HepG2 (cell line): Measurements from ENCODE around the gene GUCY2D. TPM values are rescaled to one million over a fixed set of nuclear protein-coding genes. Genes with fewer than 3 reads are reported as not detected.
A peak's percentile ranks its signal among the peaks of the same experiment; 100 is the strongest.

Source experiments
- ATAC-seq: fragments of 200-7000 bp; cut with Tn5 transposase; 3 replicates; pipeline ENCODE4 v1.9.1; 2020; ENCODE audit warnings: mild to moderate bottlenecking, moderate library complexity
- BruUV-seq: library from RNA; stranded (reverse); fragments of 400-500 nt; replicated peaks from 2 replicates; lab custom pipeline; 2021; lab: Mats Ljungman, UMichigan
- CTCF ChIA-PET: fragments of 300-600 bp; formaldehyde crosslinking; extraction: SDS; loops from one replicate; lab custom pipeline; 2021; ENCODE audit warnings: low total read pairs, inconsistent platforms, low intra/inter-chr PET ratio; lab: Yijun Ruan, JAX
- POLR2A ChIA-PET: fragments of 350-600 bp; sonication (Branson Sonifier 250); formaldehyde crosslinking; loops from one replicate; lab custom pipeline; 2020; ENCODE audit warnings: antibody characterized with exemption, inconsistent platforms; lab: Yijun Ruan, JAX
- DNase-seq: peaks from one replicate; pipeline ENCODE4 v3.0.0-alpha.2; 2015; ENCODE audit warnings: low spot score
- FAIRE-seq: peaks from 3 replicates; lab custom pipeline; 2011; peaks lifted over from hg19 to GRCh38; lab: Jason Lieb, UNC
- H2AFZ ChIP-seq: one replicate; pipeline ENCODE4 v1.6.1; 2011; ENCODE audit warnings: low read length, inconsistent platforms
- H3K27ac ChIP-seq: fragments of 300-600 bp; 3 replicates; pipeline ENCODE4 v1.8.0; 2011; ENCODE audit warnings: mixed run types, mild to moderate bottlenecking, mixed read lengths, low read length, inconsistent platforms; ENCODE audit not compliant: insufficient read depth; ENCODE audit errors: extremely low read length
- H3K27me3 ChIP-seq, 2 experiments: fragments of 200-600 bp in 1 of 2; 2 replicates in 1 of 2; 3 replicates in 1 of 2; pipeline versions ENCODE4 v1.6.0 to v1.8.0; 2011; ENCODE audit warnings: low read length in 2 of 2, mild to moderate bottlenecking in 2 of 2, moderate library complexity in 2 of 2, inconsistent platforms in 1 of 2; ENCODE audit not compliant: insufficient read depth in 2 of 2, control insufficient read depth in 1 of 2
- H3K36me3 ChIP-seq, 2 experiments: fragments of 200-600 bp in 1 of 2; replicated peaks in 1 of 2; 2 replicates in 1 of 2; 3 replicates in 1 of 2; pipeline versions ENCODE4 v1.5.1 to v1.8.0; 2011; ENCODE audit warnings: low read length in 2 of 2, inconsistent platforms in 1 of 2; ENCODE audit not compliant: insufficient read depth in 2 of 2, control insufficient read depth in 1 of 2
- H3K4me1 ChIP-seq: 2 replicates; pipeline ENCODE4 v1.5.1; 2012; ENCODE audit warnings: low read length, inconsistent platforms; ENCODE audit not compliant: insufficient read depth
- H3K4me2 ChIP-seq: 2 replicates; pipeline ENCODE4 v1.6.0; 2011; ENCODE audit warnings: low read depth, low read length, inconsistent platforms
- H3K4me3 ChIP-seq, 3 experiments: fragments of 200-600 bp in 1 of 3; sonication (generic), shearing (Covaris generic) in 1 of 3; replicated peaks in 1 of 3; 2 replicates each; pipeline ENCODE4 v1.5.1; 2011 to 2016; ENCODE audit warnings: low read length in 3 of 3, inconsistent platforms in 2 of 3, low read depth in 2 of 3, mild to moderate bottlenecking in 2 of 3, control low read depth in 1 of 3, mixed read lengths in 1 of 3; ENCODE audit not compliant: insufficient read depth in 1 of 3
- H3K79me2 ChIP-seq: one replicate; pipeline ENCODE4 v1.6.1; 2011; ENCODE audit warnings: low read length, inconsistent platforms; ENCODE audit not compliant: insufficient read depth
- H3K9ac ChIP-seq: 2 replicates; pipeline ENCODE4 v1.6.0; 2011; ENCODE audit warnings: mild to moderate bottlenecking, low read depth, low read length, inconsistent platforms; ENCODE audit not compliant: insufficient read depth
- H3K9me3 ChIP-seq: 2 replicates; pipeline ENCODE4 v1.5.1; 2012; ENCODE audit warnings: mild to moderate bottlenecking, low read length
- H4K20me1 ChIP-seq: 2 replicates; pipeline ENCODE4 v1.6.0; 2011; ENCODE audit warnings: inconsistent platforms, mild to moderate bottlenecking, low read length, moderate library complexity; ENCODE audit not compliant: insufficient read depth
- BRD4 ChIP-seq: sonication (generic); formaldehyde crosslinking; IDR thresholded peaks from 2 replicates; pipeline ENCODE4 v1.4.0; 2020; ENCODE audit warnings: missing genetic modification reagents
- EHMT2 ChIP-seq: fragments of 200-600 bp; sonication (generic); IDR thresholded peaks from 2 replicates; pipeline ENCODE4 v1.7.0; 2017; ENCODE audit warnings: antibody characterized with exemption, low read depth, low read length, borderline replicate concordance
- EP300 ChIP-seq, 3 experiments: sonication (generic) in 1 of 3; formaldehyde crosslinking in 1 of 3; IDR thresholded peaks; 2 replicates each; pipeline versions ENCODE4 v1.5.1 to v1.6.1; 2011 to 2020; ENCODE audit warnings: low read depth in 2 of 3, low read length in 2 of 3, borderline replicate concordance in 1 of 3, improper control_type of control experiment in 1 of 3, mild to moderate bottlenecking in 1 of 3, missing genetic modification reagents in 1 of 3, moderate library complexity in 1 of 3
- KDM3A ChIP-seq: IDR thresholded peaks from 2 replicates; pipeline ENCODE4 v1.6.1; 2018; ENCODE audit warnings: low read depth, missing compliant biosample characterization
- MIER3 ChIP-seq: IDR thresholded peaks from 2 replicates; pipeline ENCODE4 v1.6.1; 2016; ENCODE audit warnings: missing compliant biosample characterization, borderline replicate concordance
- NR2F2 ChIP-seq: IDR thresholded peaks from 2 replicates; pipeline ENCODE4 v1.6.1; 2012; ENCODE audit warnings: low read depth, inconsistent platforms, borderline replicate concordance
- NR2F6 ChIP-seq, 2 experiments: IDR thresholded peaks; 2 replicates each; pipeline ENCODE4 v1.6.1; 2016; ENCODE audit warnings: antibody characterized with exemption in 1 of 2, mild to moderate bottlenecking in 1 of 2
- PHF21A ChIP-seq: sonication (generic); formaldehyde crosslinking; IDR thresholded peaks from 2 replicates; pipeline ENCODE4 v1.5.0; 2020; ENCODE audit warnings: mild to moderate bottlenecking, missing genetic modification reagents
- SALL1 ChIP-seq: sonication (generic); formaldehyde crosslinking; IDR thresholded peaks from 2 replicates; pipeline ENCODE4 v1.8.0; 2022; ENCODE audit warnings: mild to moderate bottlenecking, missing genetic modification reagents
- SIN3B ChIP-seq: fragments of 150-350 bp; IDR thresholded peaks from 2 replicates; pipeline ENCODE4 v1.6.1; 2014; ENCODE audit warnings: low read length
- SMAD1 ChIP-seq: sonication (generic); formaldehyde crosslinking; IDR thresholded peaks from 2 replicates; pipeline ENCODE4 v1.4.0; 2020; ENCODE audit warnings: missing genetic modification reagents, low read depth, mild to moderate bottlenecking, borderline replicate concordance
- SYNCRIP ChIP-seq: fragments of 200-400 bp; formaldehyde crosslinking; IDR thresholded peaks from 2 replicates; pipeline ENCODE4 v1.6.1; 2018; ENCODE audit warnings: mild to moderate bottlenecking, low read depth, low read length; ENCODE audit not compliant: insufficient read depth
- ZMAT5 ChIP-seq: sonication (generic); formaldehyde crosslinking; IDR thresholded peaks from 2 replicates; pipeline ENCODE4 v1.5.0; 2020; ENCODE audit warnings: mild to moderate bottlenecking, low read depth, missing genetic modification reagents, borderline replicate concordance
- ZNF468 ChIP-seq: sonication (generic); formaldehyde crosslinking; IDR thresholded peaks from 2 replicates; pipeline ENCODE4 v1.8.0; 2022; ENCODE audit warnings: mild to moderate bottlenecking, moderate library complexity, missing genetic modification reagents
- WGBS: methylation state at CpG from one replicate; pipeline ENCODE4 v1.1.6; 2017; ENCODE audit warnings: low lambda C conversion rate; 5-methylcytosine and 5-hydroxymethylcytosine counted together
- in situ Hi-C: cut with HindIII; loops from 2 replicates; pipeline ENCODE4 v1.10.0; 2017; ENCODE audit warnings: low pct_unique_long_range_greater_than_20kb; ENCODE audit not compliant: extremely low pct_ligation_motif_present
- intact Hi-C: fragments of 100-400 bp; cut with micrococcal nuclease; formaldehyde crosslinking; loops from one replicate; pipeline ENCODE4 v1.10.0; 2022; ENCODE audit not compliant: unreplicated experiment
- polyA plus RNA-seq, 8 experiments: library from polyadenylated mRNA; depleted of rRNA in 3 of 8; stranded (reverse) in 7 of 8; unstranded in 1 of 8; fragments of >200 nt; fragmentation: Illumina TruSeq in 4 of 8; extraction: Trizol in 4 of 8; gene quantifications; 2 replicates each; pipeline versions ENCODE4 v1.2.1 to v1.2.3, GENCODE V29; 2011 to 2016; ENCODE audit warnings: low read depth in 4 of 8, missing spikeins in 1 of 8, mixed read lengths in 1 of 8; ENCODE audit not compliant: insufficient read depth in 1 of 8
- total RNA-seq, 5 experiments: library from RNA; depleted of rRNA; stranded (reverse); fragments of >200 nt; fragmentation: Illumina TruSeq; extraction: Trizol; gene quantifications; 2 replicates each; pipeline ENCODE4 v1.2.3, GENCODE V29; 2016; ENCODE audit warnings: low read depth in 1 of 5
- TF ChIP-seq, protein P1 (sequence below): sonication (generic); formaldehyde crosslinking; IDR thresholded peaks from 2 replicates; pipeline ENCODE4 v1.5.1; 2020; ENCODE audit warnings: mild to moderate bottlenecking, missing genetic modification reagents, borderline replicate concordance
- TF ChIP-seq, protein P2 (sequence below): sonication (generic); formaldehyde crosslinking; IDR thresholded peaks from 2 replicates; pipeline ENCODE4 v1.4.0; 2020; ENCODE audit warnings: missing genetic modification reagents

Gene GUCY2D
- total and polyA plus RNA-seq, 2 of the 13 experiments (the other 11 are each of a cell fraction or from before 2014, with no cell fraction given) = not detected

DNA sequence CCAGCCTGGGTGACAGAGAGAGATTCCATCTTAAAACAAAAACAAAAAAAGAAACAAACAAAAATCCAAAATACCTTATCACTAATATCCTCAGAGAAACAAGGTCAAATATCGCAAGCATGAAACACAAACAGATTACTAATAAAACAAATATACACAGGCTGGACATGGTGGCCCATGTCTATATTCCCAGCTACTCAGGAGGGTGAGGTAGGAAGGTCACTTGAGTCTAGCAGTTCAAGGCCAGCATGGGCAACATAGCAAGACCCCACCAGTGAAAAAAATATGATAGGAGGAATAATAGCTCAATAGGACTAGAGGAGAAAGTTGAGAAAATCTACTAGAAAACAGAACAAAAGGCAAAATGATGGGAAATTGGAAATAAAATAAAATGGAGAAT lies 29.5 kb downstream of the GUCY2D start:
- intact Hi-C loops = no loop called here
- CTCF ChIA-PET = no interaction called here
- DNase-seq = no peak
- TF ChIP-seq MIER3 (CRISPR knock-in tag) (0 out of 2 replicates have a peak, but pooled peaks have one; percentile 29), BRD4 (CRISPR knock-in tag) (no peak), PHF21A (CRISPR knock-in tag) (no peak), SMAD1 (CRISPR knock-in tag) (no peak), EHMT2 (no peak), KDM3A (CRISPR knock-in tag) (no peak), EP300 (IDR thresholded peaks at IDR 0.05; ENCODE audit: low read depth in 2 of 2, low read length in 2 of 2) (peak in 1 of 2 experiments; percentile 36; a peak in 1 of 4 replicates), EP300 (CRISPR knock-in tag; IDR thresholded peaks at IDR 0.05; ENCODE audit: borderline replicate concordance) (no peak), NR2F6 (IDR thresholded peaks at IDR 0.05) (peak; percentile 28; the same call in 1 of the 2 replicates), NR2F6 (CRISPR knock-in tag; IDR thresholded peaks at IDR 0.05) (no peak), ZMAT5 (no peak), SYNCRIP (no peak), ZNF468 (no peak), SIN3B (no peak), SALL1 (CRISPR knock-in tag) (no peak; the same call in 1 of the 2 replicates), NR2F2 (0 out of 2 replicates have a peak, but pooled peaks have one; percentile 15)
- TF ChIP-seq, protein P1, sequence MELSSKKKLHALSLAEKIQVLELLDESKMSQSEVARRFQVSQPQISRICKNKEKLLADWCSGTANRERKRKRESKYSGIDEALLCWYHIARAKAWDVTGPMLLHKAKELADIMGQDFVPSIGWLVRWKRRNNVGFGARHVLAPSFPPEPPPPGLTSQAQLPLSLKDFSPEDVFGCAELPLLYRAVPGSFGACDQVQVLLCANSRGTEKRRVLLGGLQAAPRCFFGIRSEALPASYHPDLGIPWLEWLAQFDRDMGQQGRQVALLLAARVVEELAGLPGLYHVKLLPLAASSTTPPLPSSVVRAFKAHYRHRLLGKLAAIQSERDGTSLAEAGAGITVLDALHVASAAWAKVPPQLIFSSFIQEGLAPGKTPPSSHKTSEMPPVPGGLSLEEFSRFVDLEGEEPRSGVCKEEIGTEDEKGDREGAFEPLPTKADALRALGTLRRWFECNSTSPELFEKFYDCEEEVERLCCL (CRISPR knock-in tag) = no peak
- TF ChIP-seq, protein P2, sequence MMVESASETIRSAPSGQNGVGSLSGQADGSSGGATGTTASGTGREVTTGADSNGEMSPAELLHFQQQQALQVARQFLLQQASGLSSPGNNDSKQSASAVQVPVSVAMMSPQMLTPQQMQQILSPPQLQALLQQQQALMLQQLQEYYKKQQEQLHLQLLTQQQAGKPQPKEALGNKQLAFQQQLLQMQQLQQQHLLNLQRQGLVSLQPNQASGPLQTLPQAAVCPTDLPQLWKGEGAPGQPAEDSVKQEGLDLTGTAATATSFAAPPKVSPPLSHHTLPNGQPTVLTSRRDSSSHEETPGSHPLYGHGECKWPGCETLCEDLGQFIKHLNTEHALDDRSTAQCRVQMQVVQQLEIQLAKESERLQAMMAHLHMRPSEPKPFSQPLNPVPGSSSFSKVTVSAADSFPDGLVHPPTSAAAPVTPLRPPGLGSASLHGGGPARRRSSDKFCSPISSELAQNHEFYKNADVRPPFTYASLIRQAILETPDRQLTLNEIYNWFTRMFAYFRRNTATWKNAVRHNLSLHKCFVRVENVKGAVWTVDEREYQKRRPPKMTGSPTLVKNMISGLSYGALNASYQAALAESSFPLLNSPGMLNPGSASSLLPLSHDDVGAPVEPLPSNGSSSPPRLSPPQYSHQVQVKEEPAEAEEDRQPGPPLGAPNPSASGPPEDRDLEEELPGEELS (CRISPR knock-in tag) = 0 out of 2 replicates have a peak, but pooled peaks have one; percentile 14

More for the DNA sequence above, 29.5 kb downstream of the GUCY2D start:
- H3K79me2 ChIP-seq = no peaks in the 10 kb centered on the region
- H3K36me3 ChIP-seq = no peaks in the 10 kb centered on the region
- H4K20me1 ChIP-seq = no peaks in the 10 kb centered on the region
- FAIRE-seq (no peak), ATAC-seq (no peak)
- no peak overlapping the region for H3K27ac ChIP-seq
- no peak overlapping the region for H3K4me2 ChIP-seq
- peaks cover 19% of the 10 kb centered on the region for H3K4me1 ChIP-seq
- H3K27me3 ChIP-seq = peaks cover 1 to 18% of the 10 kb centered on the region in 2 experiments; a peak in 2 of 5 replicates
- POLR2A ChIA-PET = interaction anchor here (1.9 kb wide), 1 partner anchor 25 kb away, joined by 6 read pairs; no protein-coding TSS in a partner anchor
- H3K9ac ChIP-seq = no peak overlapping the region
- no peak overlapping the region for H3K4me3 ChIP-seq
- WGBS = 0% methylated on average over 1 of the region's 1 CpG
- in situ Hi-C loops = no loop called here
- BruUV-seq = no TSS peak
- H3K9me3 ChIP-seq = no peaks in the 10 kb centered on the region
- H2AFZ ChIP-seq = no peak overlapping the region
